Mesendoderm (in vitro differentiated cells): ENCODE results near the gene KIAA0232.

Experiments used
- DNase-seq: peaks from one replicate; pipeline ENCODE4 v3.0.0; 2013
- H2AK5ac ChIP-seq: 2 replicates; pipeline ENCODE4 v1.6.1; 2013; ENCODE audit warnings: low read length, inconsistent platforms
- H2BK120ac ChIP-seq: 2 replicates; pipeline ENCODE4 v1.6.1; 2013; ENCODE audit warnings: low read depth, mild to moderate bottlenecking, low read length, moderate library complexity, mixed read lengths
- H2BK15ac ChIP-seq: replicated peaks from 2 replicates; pipeline ENCODE4 v1.6.1; 2013; ENCODE audit warnings: low read depth, mild to moderate bottlenecking, moderate library complexity
- H2BK5ac ChIP-seq: 2 replicates; pipeline ENCODE4 v1.6.1; 2013; ENCODE audit warnings: low read length, inconsistent platforms
- H3K18ac ChIP-seq: 2 replicates; pipeline ENCODE4 v1.6.1; 2013; ENCODE audit warnings: mild to moderate bottlenecking, low read length, mixed read lengths
- H3K23ac ChIP-seq: one replicate; pipeline ENCODE4 v1.6.1; 2013; ENCODE audit warnings: low read length
- H3K27ac ChIP-seq: 2 replicates; pipeline ENCODE4 v1.5.1; 2013; ENCODE audit warnings: low read depth, mild to moderate bottlenecking, inconsistent platforms, low read length, moderate library complexity
- H3K27me3 ChIP-seq: 2 replicates; pipeline ENCODE4 v1.6.1; 2013; ENCODE audit warnings: low read length, control low read depth, mild to moderate bottlenecking, inconsistent platforms; ENCODE audit not compliant: insufficient read depth, poor library complexity
- H3K36me3 ChIP-seq: 2 replicates; pipeline ENCODE4 v1.6.1; 2013; ENCODE audit warnings: low read length, inconsistent platforms; ENCODE audit not compliant: control insufficient read depth, insufficient read depth
- H3K4ac ChIP-seq: one replicate; pipeline ENCODE4 v1.6.1; 2013; ENCODE audit warnings: low read depth, mild to moderate bottlenecking, low read length, moderate library complexity
- H3K4me1 ChIP-seq: 2 replicates; pipeline ENCODE4 v1.6.1; 2013; ENCODE audit warnings: low read depth, low read length, inconsistent platforms; ENCODE audit not compliant: control insufficient read depth
- H3K4me2 ChIP-seq: 2 replicates; pipeline ENCODE4 v1.6.1; 2013; ENCODE audit warnings: low read length
- H3K4me3 ChIP-seq: 2 replicates; pipeline ENCODE4 v1.5.1; 2013; ENCODE audit warnings: mild to moderate bottlenecking, low read length
- H3K56ac ChIP-seq: one replicate; pipeline ENCODE4 v1.6.1; 2013; ENCODE audit warnings: low read length
- H3K79me1 ChIP-seq: 2 replicates; pipeline ENCODE4 v1.6.1; 2013; ENCODE audit warnings: low read length, inconsistent platforms
- H3K79me2 ChIP-seq: 2 replicates; pipeline ENCODE4 v1.6.1; 2013; ENCODE audit warnings: mild to moderate bottlenecking, low read length; ENCODE audit not compliant: control insufficient read depth, insufficient read depth
- H3K9ac ChIP-seq: 2 replicates; pipeline ENCODE4 v1.6.1; 2013; ENCODE audit warnings: low read length, inconsistent platforms
- H4K5ac ChIP-seq: one replicate; pipeline ENCODE4 v1.6.1; 2013; ENCODE audit warnings: low read length
- H4K8ac ChIP-seq: one replicate; pipeline ENCODE4 v1.6.1; 2013; ENCODE audit warnings: low read depth, mild to moderate bottlenecking, control low read depth, low read length, moderate library complexity
- WGBS: extraction: QIAGEN DNeasy Blood & Tissue Kit; methylation state at CpG from one replicate; pipeline ENCODE4 v1.1.7; 2013; ENCODE audit warnings: low lambda C conversion rate, missing lambda C conversion rate; ENCODE audit not compliant: insufficient coverage; ENCODE audit errors: extremely low coverage; 5-methylcytosine and 5-hydroxymethylcytosine counted together

KIAA0232 gene

DNA sequence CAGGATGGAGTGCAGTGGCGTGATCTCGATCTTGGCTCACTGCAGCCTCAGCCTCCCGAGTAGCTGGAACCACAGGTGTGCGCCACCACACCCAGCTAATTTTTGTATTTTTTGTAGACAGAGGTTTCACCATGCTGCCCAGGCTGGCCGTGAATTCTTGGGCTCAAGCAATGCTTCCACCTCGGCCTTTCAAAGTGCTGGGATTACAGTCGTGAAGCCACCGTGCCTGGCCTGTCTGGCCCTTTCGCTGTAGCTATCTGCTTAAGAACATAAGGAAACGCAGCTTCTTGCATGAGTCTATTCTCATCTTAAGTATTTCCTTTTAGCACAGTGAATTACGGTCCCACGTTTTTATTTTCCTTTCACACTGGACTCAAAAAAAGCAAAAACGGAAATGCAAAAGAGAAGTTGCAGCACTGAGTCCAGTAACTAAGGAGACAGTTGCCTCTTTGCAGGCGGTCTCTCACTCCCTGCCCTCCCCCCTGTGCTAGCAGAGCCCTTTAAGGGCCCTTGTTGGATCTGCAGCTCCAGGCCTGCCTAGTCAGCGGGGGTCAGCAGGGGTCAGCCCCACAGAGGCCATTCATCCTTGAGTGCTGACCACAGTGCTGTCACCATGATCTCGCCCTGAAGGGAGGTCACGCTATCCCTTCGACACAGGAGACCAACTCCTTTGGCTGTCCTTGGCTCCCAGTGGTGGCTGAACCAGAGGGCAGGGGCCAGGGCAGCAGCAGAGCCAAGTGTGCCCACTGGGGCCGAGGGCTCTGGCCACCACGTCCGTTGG lies 105.3 kb downstream of the KIAA0232 start:
- no peak for DNase-seq
- H2AK5ac ChIP-seq: no peak overlapping the region
- WGBS: no CpG with 5 or more reads among the region's 21 CpGs

GRCh38 chr4:6888506-6889071 lies 106.1 kb downstream of the KIAA0232 start:
- no CpG with 5 or more reads among the region's 15 CpGs for WGBS
- H3K18ac ChIP-seq: no peak overlapping the region
- no peaks in the 10 kb centered on the region for H3K36me3 ChIP-seq
- peaks cover 1% of the 10 kb centered on the region for H3K4me1 ChIP-seq
- no peak overlapping the region for H3K27ac ChIP-seq
- no peak overlapping the region for H3K4me2 ChIP-seq
- H2BK15ac ChIP-seq: no peak overlapping the region
- no peak overlapping the region for H4K8ac ChIP-seq
- no peak overlapping the region for H2BK120ac ChIP-seq
- no peak for DNase-seq
- H2BK5ac ChIP-seq: no peak overlapping the region
- no peak overlapping the region for H3K56ac ChIP-seq
- H3K4me3 ChIP-seq: no peak overlapping the region
- no peak overlapping the region for H3K9ac ChIP-seq
- no peaks in the 10 kb centered on the region for H3K79me1 ChIP-seq
- H3K27me3 ChIP-seq: no peaks in the 10 kb centered on the region
- H3K23ac ChIP-seq: no peak overlapping the region
- H4K5ac ChIP-seq: no peak overlapping the region
- H3K79me2 ChIP-seq: no peaks in the 10 kb centered on the region
- no peak overlapping the region for H2AK5ac ChIP-seq
- no peak overlapping the region for H3K4ac ChIP-seq

More for the DNA sequence above, 105.3 kb downstream of the KIAA0232 start:
- Histone ChIP-seq H3K18ac (no peak overlapping the region), H3K23ac (no peak overlapping the region), H2BK120ac (no peak overlapping the region), H3K27me3 (no peaks in the 10 kb centered on the region), H2BK15ac (no peak overlapping the region), H3K56ac (no peak overlapping the region), H3K4me3 (no peak overlapping the region), H3K4me1 (peaks cover 1% of the 10 kb centered on the region), H3K4ac (no peak overlapping the region), H3K79me1 (no peaks in the 10 kb centered on the region), H3K79me2 (no peaks in the 10 kb centered on the region), H3K36me3 (peaks cover under 1% of the 10 kb centered on the region), H3K4me2 (no peak overlapping the region), H3K9ac (no peak overlapping the region), H2BK5ac (no peak overlapping the region), H3K27ac (no peak overlapping the region), H4K5ac (no peak overlapping the region), H4K8ac (no peak overlapping the region)

GRCh38 chr4:6889101-6889735 lies 106.7 kb downstream of the KIAA0232 start:
- Histone ChIP-seq H3K4me1 (peaks cover 1% of the 10 kb centered on the region), H2AK5ac (no peak overlapping the region), H3K9ac (no peak overlapping the region), H3K18ac (no peak overlapping the region), H3K79me2 (no peaks in the 10 kb centered on the region), H3K27ac (no peak overlapping the region), H3K36me3 (no peaks in the 10 kb centered on the region), H2BK15ac (no peak overlapping the region), H2BK5ac (no peak overlapping the region), H3K4ac (no peak overlapping the region), H3K27me3 (no peaks in the 10 kb centered on the region), H4K5ac (no peak overlapping the region), H3K79me1 (no peaks in the 10 kb centered on the region), H4K8ac (no peak overlapping the region), H3K4me3 (no peak overlapping the region), H3K56ac (no peak overlapping the region), H2BK120ac (no peak overlapping the region), H3K23ac (no peak overlapping the region), H3K4me2 (no peak overlapping the region)
- DNase-seq: no peak
- WGBS: no CpG with 5 or more reads among the region's 37 CpGs

DNA sequence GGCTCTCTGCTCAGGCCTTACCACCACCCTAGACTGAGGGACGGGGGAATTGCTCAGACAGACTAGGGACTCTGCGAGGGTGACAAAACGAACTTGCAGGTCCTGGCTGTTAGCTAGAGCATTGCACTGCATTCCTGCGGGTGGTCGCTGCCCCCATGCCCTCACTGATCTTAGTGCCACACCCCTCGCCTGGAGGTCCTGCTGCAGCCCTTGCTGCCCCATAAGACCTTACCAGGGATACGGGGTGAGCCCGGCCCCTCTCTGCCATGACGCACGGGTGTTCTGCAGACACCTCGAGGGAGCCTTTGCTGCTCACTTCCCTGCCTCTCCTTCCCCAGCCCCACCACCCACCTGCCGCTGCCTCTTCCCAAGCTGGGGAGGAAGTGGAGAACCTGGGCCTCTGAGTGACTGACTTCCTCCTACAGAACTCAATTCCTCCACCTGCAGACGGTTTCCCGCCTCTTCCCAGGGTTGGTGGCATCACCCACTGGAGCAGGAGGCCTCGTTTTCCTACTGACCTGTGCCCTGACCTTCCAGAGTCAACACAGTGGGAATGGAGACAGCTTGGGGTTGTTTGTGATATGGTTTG lies 107.3 kb downstream of the KIAA0232 start:
- no peak overlapping the region for H2BK120ac ChIP-seq
- H3K27ac ChIP-seq: no peak overlapping the region
- no peaks in the 10 kb centered on the region for H3K36me3 ChIP-seq
- H3K27me3 ChIP-seq: no peaks in the 10 kb centered on the region
- H4K5ac ChIP-seq: no peak overlapping the region
- no peaks in the 10 kb centered on the region for H3K4me1 ChIP-seq
- H3K9ac ChIP-seq: no peak overlapping the region
- no CpG with 5 or more reads among the region's 15 CpGs for WGBS
- no peak overlapping the region for H3K56ac ChIP-seq
- H3K79me1 ChIP-seq: no peaks in the 10 kb centered on the region
- no peak overlapping the region for H2AK5ac ChIP-seq
- no peak overlapping the region for H3K4me3 ChIP-seq
- no peak overlapping the region for H3K4ac ChIP-seq
- no peak for DNase-seq
- H2BK5ac ChIP-seq: no peak overlapping the region
- H3K18ac ChIP-seq: no peak overlapping the region
- H3K79me2 ChIP-seq: no peaks in the 10 kb centered on the region
- no peak overlapping the region for H2BK15ac ChIP-seq
- H4K8ac ChIP-seq: no peak overlapping the region
- H3K4me2 ChIP-seq: no peak overlapping the region
- no peak overlapping the region for H3K23ac ChIP-seq

DNA sequence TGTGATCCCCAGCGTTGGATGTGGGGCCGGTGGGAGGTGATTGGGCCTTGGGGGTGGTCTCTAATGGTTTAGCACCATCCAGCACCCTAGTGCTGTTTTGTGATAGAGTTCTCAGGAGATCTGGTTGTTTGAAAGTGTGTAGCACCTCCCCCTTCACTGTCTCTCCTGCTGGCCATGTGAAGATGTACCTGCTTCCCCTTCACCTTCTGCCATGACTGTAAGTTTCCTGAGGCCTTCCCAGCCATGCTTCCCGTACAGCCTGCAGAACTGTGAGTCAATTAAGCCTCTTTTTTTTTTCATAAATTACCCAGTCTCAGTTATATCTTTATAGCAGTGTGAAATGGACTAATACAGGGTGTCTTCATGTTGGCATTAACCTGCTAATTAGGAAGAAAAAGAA lies 107.8 kb downstream of the KIAA0232 start:
- WGBS: no CpG with 5 or more reads among the region's 3 CpGs
- Histone ChIP-seq H3K23ac (no peak overlapping the region), H2AK5ac (no peak overlapping the region), H2BK5ac (no peak overlapping the region), H3K4me2 (no peak overlapping the region), H2BK15ac (no peak overlapping the region), H3K4me3 (no peak overlapping the region), H3K79me2 (no peaks in the 10 kb centered on the region), H3K36me3 (no peaks in the 10 kb centered on the region), H3K9ac (no peak overlapping the region), H3K27me3 (no peaks in the 10 kb centered on the region), H3K56ac (no peak overlapping the region), H3K27ac (no peak overlapping the region), H4K5ac (no peak overlapping the region), H3K4ac (no peak overlapping the region), H3K4me1 (no peaks in the 10 kb centered on the region), H3K79me1 (no peaks in the 10 kb centered on the region), H2BK120ac (no peak overlapping the region), H3K18ac (no peak overlapping the region), H4K8ac (no peak overlapping the region)
- no peak for DNase-seq
